Vagina (tissue), 2 donors: ENCODE data around the gene TRAF3IP1. TPM values are rescaled to one million over a fixed set of nuclear protein-coding genes. Genes with fewer than 3 reads are reported as not detected.

Source experiments
- DNase-seq, 2 donors: peaks; one replicate each; pipeline ENCODE4 v3.0.0-alpha.2; 2017; ENCODE audit errors: extremely low spot score in 2 of 2
- H3K27ac ChIP-seq: fragments of 200-600 bp; sonication (generic); one replicate; pipeline ENCODE4 v1.5.1; 2019
- H3K27me3 ChIP-seq: fragments of 200-600 bp; sonication (generic); one replicate; pipeline ENCODE4 v1.5.1; 2019
- H3K36me3 ChIP-seq, 2 donors: fragments of 200-600 bp; sonication (generic); one replicate each; pipeline ENCODE4 v1.5.1; 2017 to 2019
- H3K4me1 ChIP-seq: fragments of 200-600 bp; sonication (generic); one replicate; pipeline ENCODE4 v1.5.1; 2019
- H3K4me3 ChIP-seq, 2 donors: fragments of 200-600 bp; sonication (generic); 1 replicate in 1 of 2; 2 replicates in 1 of 2; pipeline ENCODE4 v1.5.1; 2016 to 2019
- H3K9me3 ChIP-seq: fragments of 200-600 bp; sonication (generic); one replicate; pipeline ENCODE4 v1.5.1; 2019
- CTCF ChIP-seq, 3 experiments: fragments of 450-650 bp in 2 of 3; fragments of 200-600 bp in 1 of 3; sonication (generic) in 1 of 3; IDR thresholded peaks; one replicate each; pipeline ENCODE4 v1.5.1; 2017 to 2019; ENCODE audit warnings: antibody characterized with exemption in 3 of 3, mild to moderate bottlenecking in 2 of 3, moderate library complexity in 2 of 3
- POLR2A ChIP-seq, 2 donors: fragments of 450-650 bp; IDR thresholded peaks; one replicate each; pipeline ENCODE4 v1.6.1; 2017; ENCODE audit warnings: antibody characterized with exemption in 2 of 2, mild to moderate bottlenecking in 2 of 2, moderate library complexity in 2 of 2
- POLR2AphosphoS5 ChIP-seq, 2 donors: sonication (generic); formaldehyde crosslinking; IDR thresholded peaks; one replicate each; pipeline ENCODE4 v1.9.0; 2017; ENCODE audit warnings: antibody characterized with exemption in 2 of 2, mild to moderate bottlenecking in 2 of 2, low read depth in 1 of 2; ENCODE audit not compliant: insufficient read depth in 1 of 2
- intact Hi-C: fragments of 100-400 bp; cut with DNase I; formaldehyde crosslinking; loops from one replicate; pipeline ENCODE4 v1.15.1; 2023
- total RNA-seq: library from RNA; depleted of rRNA; stranded (reverse); fragments of >200 nt; gene quantifications from one replicate; pipeline ENCODE4 v1.2.3, GENCODE V29; 2016

TRAF3IP1 gene
- total RNA-seq, 1 donor from 2014 or later, result 10.3 TPM

- Histone ChIP-seq H3K9me3 (no peaks in the 10 kb centered on the region), H3K4me3 (no peak overlapping the region), H3K4me1 (peaks cover 12% of the 10 kb centered on the region), H3K27ac (no peak overlapping the region), H3K36me3 (no peaks in the 10 kb centered on the region), H3K27me3 (no peaks in the 10 kb centered on the region)
- no peak for DNase-seq
- TF ChIP-seq CTCF (IDR thresholded peaks at IDR 0.05), result no peak
- TF ChIP-seq POLR2A (IDR thresholded peaks at IDR 0.05), result no peak
- TF ChIP-seq POLR2AphosphoS5 (IDR thresholded peaks at IDR 0.05; ENCODE audit: insufficient read depth in 1 of 2, low read depth in 1 of 2), result no peak
- intact Hi-C loops, result no loop called here
Measured at GRCh38 chr2:238380336-238380735, 60.0 kb downstream of the TRAF3IP1 start.

- intact Hi-C loops, result no loop called here
- DNase-seq, result no peak
- Histone ChIP-seq H3K9me3 (no peaks in the 10 kb centered on the region), H3K27ac (no peak overlapping the region), H3K4me1 (peaks cover 12% of the 10 kb centered on the region), H3K4me3 (no peak overlapping the region), H3K27me3 (no peaks in the 10 kb centered on the region), H3K36me3 (no peaks in the 10 kb centered on the region)
- TF ChIP-seq CTCF (IDR thresholded peaks at IDR 0.05) (no peak), POLR2A (IDR thresholded peaks at IDR 0.05) (no peak), POLR2AphosphoS5 (IDR thresholded peaks at IDR 0.05; ENCODE audit: insufficient read depth in 1 of 2, low read depth in 1 of 2) (peak in 1 of 2 donors; percentile 33)
Measured at GRCh38 chr2:238380785-238381184, 60.5 kb downstream of the TRAF3IP1 start.

GRCh38 chr2:238381341-238382115, 61.2 kb downstream of the TRAF3IP1 start:
- H3K27me3 ChIP-seq, result no peaks in the 10 kb centered on the region
- no peaks in the 10 kb centered on the region for H3K36me3 ChIP-seq
- H3K9me3 ChIP-seq, result no peaks in the 10 kb centered on the region
- H3K4me1 ChIP-seq, result peaks cover 12% of the 10 kb centered on the region
- intact Hi-C loops, result no loop called here
- TF ChIP-seq POLR2A (IDR thresholded peaks at IDR 0.05), result no peak
- TF ChIP-seq POLR2AphosphoS5 (IDR thresholded peaks at IDR 0.05; ENCODE audit: insufficient read depth in 1 of 2, low read depth in 1 of 2), result no peak
- no peak for TF ChIP-seq CTCF (IDR thresholded peaks at IDR 0.05)
- no peak overlapping the region for H3K27ac ChIP-seq
- no peak for DNase-seq
- no peak overlapping the region for H3K4me3 ChIP-seq

GRCh38 chr2:238382381-238382781, 62.1 kb downstream of the TRAF3IP1 start:
- Histone ChIP-seq H3K4me1 (peaks cover 12% of the 10 kb centered on the region), H3K9me3 (no peaks in the 10 kb centered on the region)
- intact Hi-C loops, result no loop called here

More at GRCh38 chr2:238382381-238382781, 62.1 kb downstream of the TRAF3IP1 start:
- DNase-seq, result no peak
- TF ChIP-seq POLR2A (IDR thresholded peaks at IDR 0.05) (no peak), CTCF (IDR thresholded peaks at IDR 0.05) (peak in 1 of 3 experiments; percentile 6)
- Histone ChIP-seq H3K27ac (no peak overlapping the region), H3K27me3 (no peaks in the 10 kb centered on the region), H3K36me3 (no peaks in the 10 kb centered on the region), H3K4me3 (no peak overlapping the region)
